ENCODE data around the gene CTNNA3. TPM values are rescaled to one million over a fixed set of nuclear protein-coding genes. Genes with fewer than 3 reads are reported as not detected.

Gene CTNNA3
- total RNA-seq, 2 donors from 2014 or later, result 20.3 to 23.8 TPM

DNA sequence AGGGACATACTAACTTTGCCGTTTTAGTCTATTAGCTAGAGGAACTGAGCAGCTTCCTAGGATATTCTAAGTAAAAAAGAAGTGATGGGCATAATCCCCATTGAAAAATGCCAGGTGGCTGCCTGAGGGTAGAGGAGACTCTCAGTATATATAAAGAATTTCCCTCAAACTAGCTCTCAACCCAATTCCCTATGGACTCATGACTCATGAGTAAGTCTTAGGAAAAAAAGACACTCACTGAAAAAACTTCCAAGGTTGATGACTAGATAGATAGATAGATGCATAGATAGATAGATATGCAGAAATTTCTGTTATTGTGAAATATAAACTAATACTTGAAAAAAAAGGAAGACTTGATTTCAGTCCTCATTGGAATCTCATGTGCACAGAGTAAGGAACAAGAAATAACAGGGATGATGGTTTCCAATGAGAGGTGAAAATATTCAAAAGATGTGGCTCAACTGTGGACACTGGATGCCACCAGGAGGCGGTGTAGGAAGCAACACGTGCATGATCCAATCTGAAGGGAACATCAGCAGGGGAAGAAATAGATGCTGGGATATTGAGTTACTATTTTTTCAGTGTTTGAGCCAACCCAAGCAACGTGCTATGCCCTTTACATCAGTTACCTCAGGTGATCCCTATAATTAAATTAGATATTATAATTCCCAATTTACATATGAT lies 1481.1 kb downstream of the CTNNA3 start:
- no peaks in the 10 kb centered on the region for H3K27me3 ChIP-seq
- no peaks in the 10 kb centered on the region for H3K36me3 ChIP-seq
- DNase-seq (ENCODE audit: low spot score), result no peak
- TF ChIP-seq CTCF (IDR thresholded peaks at IDR 0.05), result no peak
- no peaks in the 10 kb centered on the region for H3K4me1 ChIP-seq
- H3K4me3 ChIP-seq, result no peak overlapping the region
- no peaks in the 10 kb centered on the region for H3K9me3 ChIP-seq
- no peak overlapping the region for H3K27ac ChIP-seq

- H3K9me3 ChIP-seq, result no peaks in the 10 kb centered on the region
- no peaks in the 10 kb centered on the region for H3K27me3 ChIP-seq
- no peak overlapping the region for H3K4me3 ChIP-seq
- DNase-seq (ENCODE audit: low spot score), result no peak
- TF ChIP-seq CTCF (IDR thresholded peaks at IDR 0.05), result no peak
- no peaks in the 10 kb centered on the region for H3K36me3 ChIP-seq
- no peaks in the 10 kb centered on the region for H3K4me1 ChIP-seq
- no peak overlapping the region for H3K27ac ChIP-seq
Measured at GRCh38 chr10:66209025-66209424, 1487.0 kb downstream of the CTNNA3 start.

- TF ChIP-seq CTCF (IDR thresholded peaks at IDR 0.05), result no peak
- H3K4me3 ChIP-seq, result no peak overlapping the region
- no peaks in the 10 kb centered on the region for H3K27me3 ChIP-seq
- no peak for DNase-seq (ENCODE audit: low spot score)
- no peaks in the 10 kb centered on the region for H3K36me3 ChIP-seq
- H3K27ac ChIP-seq, result no peak overlapping the region
- no peaks in the 10 kb centered on the region for H3K4me1 ChIP-seq
- H3K9me3 ChIP-seq, result no peaks in the 10 kb centered on the region
Measured at GRCh38 chr10:66204838-66205237, 1491.2 kb downstream of the CTNNA3 start.

DNA sequence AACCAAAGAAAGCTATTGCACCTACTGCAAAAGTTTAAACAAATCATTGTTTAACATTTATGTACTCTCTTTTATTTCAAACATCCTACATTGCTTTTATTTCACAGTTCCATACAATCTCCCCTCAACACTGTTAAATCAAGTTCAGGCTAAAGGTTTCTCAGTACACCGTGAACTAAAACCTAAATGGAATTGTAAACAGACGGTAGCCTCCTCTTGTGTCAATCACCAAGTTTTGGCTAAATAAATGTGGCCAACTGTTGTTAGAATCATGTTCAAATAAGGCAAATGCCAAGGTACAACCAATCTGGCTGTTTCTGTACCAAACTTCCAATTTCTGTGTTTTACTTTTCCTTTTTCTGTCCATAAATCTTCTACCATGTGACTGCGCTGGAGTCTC lies 1493.9 kb downstream of the CTNNA3 start:
- no peak overlapping the region for H3K27ac ChIP-seq
- no peak for DNase-seq (ENCODE audit: low spot score)
- no peaks in the 10 kb centered on the region for H3K9me3 ChIP-seq
- H3K4me1 ChIP-seq, result no peaks in the 10 kb centered on the region
- no peak for TF ChIP-seq CTCF (IDR thresholded peaks at IDR 0.05)
- H3K4me3 ChIP-seq, result no peak overlapping the region
- H3K36me3 ChIP-seq, result no peaks in the 10 kb centered on the region
- H3K27me3 ChIP-seq, result no peaks in the 10 kb centered on the region

GRCh38 chr10:66192162-66192831 lies 1503.7 kb downstream of the CTNNA3 start:
- H3K9me3 ChIP-seq, result no peaks in the 10 kb centered on the region
- no peak for TF ChIP-seq CTCF (IDR thresholded peaks at IDR 0.05)
- no peak for DNase-seq (ENCODE audit: low spot score)
- H3K27me3 ChIP-seq, result no peaks in the 10 kb centered on the region
- no peaks in the 10 kb centered on the region for H3K4me1 ChIP-seq
- H3K4me3 ChIP-seq, result no peak overlapping the region
- no peaks in the 10 kb centered on the region for H3K36me3 ChIP-seq
- H3K27ac ChIP-seq, result no peak overlapping the region

Data from right atrium auricular region (tissue), 2 donors.